Panc1 (cell line): ENCODE data around the gene RFFL. TPM values are rescaled to one million over a fixed set of nuclear protein-coding genes. Genes with fewer than 3 reads are reported as not detected.

ENCODE experiments used
- ATAC-seq: fragments of 200-7000 bp; cut with Tn5 transposase; 2 replicates; pipeline ENCODE4 v1.9.1; 2020; ENCODE audit warnings: mild to moderate bottlenecking, moderate library complexity
- BruUV-seq: library from RNA; stranded (reverse); fragments of 400-500 nt; replicated peaks from 2 replicates; lab custom pipeline; 2021; lab: Mats Ljungman, UMichigan
- CTCF ChIA-PET: fragments of 300-600 bp; sonication (Branson Sonifier 250); formaldehyde crosslinking; loops from one replicate; lab custom pipeline; 2022; ENCODE audit warnings: antibody characterized with exemption; lab: Charles Lee
- POLR2A ChIA-PET: fragments of 300-600 bp; sonication (Branson Sonifier 250); formaldehyde crosslinking; loops from one replicate; lab custom pipeline; 2022; ENCODE audit warnings: antibody characterized with exemption; lab: Charles Lee
- DNase-seq: peaks from one replicate; pipeline ENCODE4 v3.0.0-alpha.2; 2010; ENCODE audit warnings: low read depth, low spot score
- H3K27ac ChIP-seq: 2 replicates; pipeline ENCODE4 v1.5.1; 2011; ENCODE audit warnings: mild to moderate bottlenecking, low read length, inconsistent platforms
- H3K27me3 ChIP-seq: fragments of 200-500 bp; sonication (Bioruptor generic); 2 replicates; pipeline ENCODE4 v1.6.0; 2014; ENCODE audit warnings: low read length, inconsistent platforms; ENCODE audit not compliant: control insufficient read depth, insufficient read depth
- H3K36me3 ChIP-seq: fragments of 200-500 bp; sonication (Bioruptor generic); 2 replicates; pipeline ENCODE4 v1.5.1; 2014; ENCODE audit warnings: inconsistent platforms, mild to moderate bottlenecking, low read length, moderate library complexity; ENCODE audit not compliant: control insufficient read depth, insufficient read depth
- H3K4me1 ChIP-seq: 2 replicates; pipeline ENCODE4 v1.5.1; 2011; ENCODE audit warnings: inconsistent platforms, mild to moderate bottlenecking, low read length, moderate library complexity; ENCODE audit not compliant: control insufficient read depth, insufficient read depth
- H3K4me3 ChIP-seq, 2 experiments: 2 replicates each; pipeline ENCODE4 v1.5.1; 2011 to 2012; ENCODE audit warnings: low read depth in 2 of 2, low read length in 2 of 2, mild to moderate bottlenecking in 2 of 2, inconsistent platforms in 1 of 2, moderate library complexity in 1 of 2
- H3K9me3 ChIP-seq: fragments of 200-500 bp; sonication (Bioruptor generic); 2 replicates; pipeline ENCODE4 v1.5.1; 2014; ENCODE audit warnings: low read depth, mild to moderate bottlenecking, inconsistent platforms, low read length, moderate library complexity; ENCODE audit not compliant: control insufficient read depth, insufficient read depth
- POLR2AphosphoS5 ChIP-seq: IDR thresholded peaks from 2 replicates; pipeline ENCODE4 v1.6.1; 2012; ENCODE audit warnings: mild to moderate bottlenecking, low read depth, low read length, moderate library complexity
- REST ChIP-seq, 2 experiments: IDR thresholded peaks; 2 replicates each; pipeline ENCODE4 v1.6.1; 2011 to 2012; ENCODE audit warnings: low read depth in 2 of 2, control low read depth in 1 of 2, low read length in 1 of 2, mild to moderate bottlenecking in 1 of 2, moderate library complexity in 1 of 2; ENCODE audit not compliant: insufficient read depth in 1 of 2
- SIN3A ChIP-seq: IDR thresholded peaks from 2 replicates; pipeline ENCODE4 v1.6.1; 2012; ENCODE audit warnings: low read depth, mild to moderate bottlenecking, low read length, moderate library complexity, borderline replicate concordance; ENCODE audit not compliant: insufficient read depth
- TCF7L2 ChIP-seq: IDR thresholded peaks from 2 replicates; pipeline ENCODE4 v1.6.1; 2011; ENCODE audit warnings: mild to moderate bottlenecking, low read depth, low read length, inconsistent platforms
- in situ Hi-C: cut with HindIII; loops from 2 replicates; pipeline ENCODE4 v1.10.0; 2016; ENCODE audit warnings: low sequenced_read_pairs, low pct_unique_long_range_greater_than_20kb
- intact Hi-C: fragments of 100-400 bp; cut with micrococcal nuclease; formaldehyde crosslinking; loops from one replicate; pipeline ENCODE4 v1.10.0; 2022; ENCODE audit not compliant: unreplicated experiment
- total RNA-seq: library from RNA; stranded (reverse); gene quantifications from one replicate; pipeline ENCODE4 v1.2.1, GENCODE V29; 2021; ENCODE audit not compliant: unreplicated experiment
- TF ChIP-seq, protein P1 (sequence below): fragments of 450-650 bp; IDR thresholded peaks from 2 replicates; pipeline ENCODE4 v1.5.1; 2017; ENCODE audit warnings: mild to moderate bottlenecking

RFFL gene
- total RNA-seq, 1 experiment from 2014 or later, result 38.4 TPM

- BruUV-seq, result TSS peak; percentile 99
- in situ Hi-C loops, result no loop called here
Observed at GRCh38 chr17:34979650-34980352, 83.7 kb downstream of the RFFL start.

DNA sequence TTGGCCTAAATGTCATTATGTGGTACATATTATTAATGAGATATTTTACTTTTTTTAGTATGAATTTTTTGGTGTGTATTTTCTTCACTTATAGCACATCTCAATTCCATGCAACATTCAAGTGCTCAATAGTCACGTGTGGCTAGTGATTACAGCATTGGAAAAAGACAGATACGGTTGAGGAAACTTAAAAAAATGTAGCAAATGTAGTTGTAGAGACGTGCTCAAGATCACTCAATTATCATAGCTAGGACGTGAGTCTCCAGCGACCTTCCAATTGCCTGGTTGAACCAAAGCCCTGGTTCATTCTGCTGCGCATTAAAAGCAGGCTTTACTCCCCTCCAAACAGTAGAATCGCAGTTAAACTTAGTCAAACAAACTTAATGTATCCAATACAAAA lies 84.4 kb downstream of the RFFL start:
- in situ Hi-C loops, result no loop called here
- H3K27me3 ChIP-seq, result no peaks in the 10 kb centered on the region
- BruUV-seq, result no TSS peak
- H3K4me1 ChIP-seq, result peaks cover 15% of the 10 kb centered on the region
- no peak for ATAC-seq
- no peaks in the 10 kb centered on the region for H3K9me3 ChIP-seq
- ChIA-PET POLR2A (interaction anchor here (0.5 kb wide), 1 partner anchor 108 kb away, joined by 5 read pairs; no protein-coding TSS in a partner anchor), CTCF (interaction anchor here (1.2 kb wide), 1 partner anchor 437 kb away, joined by 3 read pairs; no protein-coding TSS in a partner anchor)
- H3K4me3 ChIP-seq, result no peak overlapping the region
- TF ChIP-seq, protein P1, sequence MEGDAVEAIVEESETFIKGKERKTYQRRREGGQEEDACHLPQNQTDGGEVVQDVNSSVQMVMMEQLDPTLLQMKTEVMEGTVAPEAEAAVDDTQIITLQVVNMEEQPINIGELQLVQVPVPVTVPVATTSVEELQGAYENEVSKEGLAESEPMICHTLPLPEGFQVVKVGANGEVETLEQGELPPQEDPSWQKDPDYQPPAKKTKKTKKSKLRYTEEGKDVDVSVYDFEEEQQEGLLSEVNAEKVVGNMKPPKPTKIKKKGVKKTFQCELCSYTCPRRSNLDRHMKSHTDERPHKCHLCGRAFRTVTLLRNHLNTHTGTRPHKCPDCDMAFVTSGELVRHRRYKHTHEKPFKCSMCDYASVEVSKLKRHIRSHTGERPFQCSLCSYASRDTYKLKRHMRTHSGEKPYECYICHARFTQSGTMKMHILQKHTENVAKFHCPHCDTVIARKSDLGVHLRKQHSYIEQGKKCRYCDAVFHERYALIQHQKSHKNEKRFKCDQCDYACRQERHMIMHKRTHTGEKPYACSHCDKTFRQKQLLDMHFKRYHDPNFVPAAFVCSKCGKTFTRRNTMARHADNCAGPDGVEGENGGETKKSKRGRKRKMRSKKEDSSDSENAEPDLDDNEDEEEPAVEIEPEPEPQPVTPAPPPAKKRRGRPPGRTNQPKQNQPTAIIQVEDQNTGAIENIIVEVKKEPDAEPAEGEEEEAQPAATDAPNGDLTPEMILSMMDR, result no peak
- TF ChIP-seq REST (IDR thresholded peaks at IDR 0.05; ENCODE audit: insufficient read depth in 1 of 2, low read depth in 2 of 2, low read length in 1 of 2) (no peak), SIN3A (no peak), TCF7L2 (no peak), POLR2AphosphoS5 (no peak)
- peak overlapping the region; percentile 96 for H3K27ac ChIP-seq
- intact Hi-C loops, result loop anchor here (10.0 kb wide), 1 partner anchor 64 kb away; no protein-coding TSS in a partner anchor
- no peaks in the 10 kb centered on the region; the same call in 1 of the 2 replicates for H3K36me3 ChIP-seq
- DNase-seq, result no peak

More at GRCh38 chr17:34979650-34980352, 83.7 kb downstream of the RFFL start:
- Histone ChIP-seq H3K4me1 (peaks cover 15% of the 10 kb centered on the region), H3K27ac (peak overlapping the region; percentile 96), H3K27me3 (no peaks in the 10 kb centered on the region), H3K9me3 (no peaks in the 10 kb centered on the region), H3K36me3 (no peaks in the 10 kb centered on the region; the same call in 1 of the 2 replicates), H3K4me3 (peak overlapping the region; percentile 66 to 79)
- intact Hi-C loops, result loop anchor here (10.0 kb wide), 1 partner anchor 65 kb away; no protein-coding TSS in a partner anchor
- POLR2A ChIA-PET, result interaction anchor here (0.5 to 0.8 kb wide), 3 partner anchors 11 to 367 kb away, joined by 3 to 5 read pairs (median 5); no protein-coding TSS in a partner anchor
- CTCF ChIA-PET, result interaction anchor here (1.2 kb wide), 1 partner anchor 437 kb away, joined by 3 read pairs; no protein-coding TSS in a partner anchor
- ATAC-seq (no peak), DNase-seq (no peak)
- TF ChIP-seq TCF7L2 (no peak), SIN3A (no peak), REST (IDR thresholded peaks at IDR 0.05; ENCODE audit: insufficient read depth in 1 of 2, low read depth in 2 of 2, low read length in 1 of 2) (no peak), POLR2AphosphoS5 (no peak)
- TF ChIP-seq, protein P1, result no peak
